Spinal cord (tissue), 10 donors: Measurements from ENCODE around the gene PI16. TPM values are rescaled to one million over a fixed set of nuclear protein-coding genes. Genes with fewer than 3 reads are reported as not detected.

Experiments
- DNase-seq, 6 donors: peaks; one replicate each; pipeline versions ENCODE4 v3.0.0 to v3.0.0-alpha.2; 2013 to 2015; ENCODE audit warnings: low spot score in 6 of 6, low read depth in 4 of 6
- H3K27ac ChIP-seq: one replicate; pipeline ENCODE4 v1.5.1; 2013; ENCODE audit warnings: low read depth, low read length, control low read depth
- H3K27me3 ChIP-seq: one replicate; pipeline ENCODE4 v1.6.1; 2013; ENCODE audit warnings: low read length; ENCODE audit not compliant: control insufficient read depth, insufficient read depth
- H3K36me3 ChIP-seq: one replicate; pipeline ENCODE4 v1.6.1; 2013; ENCODE audit warnings: low read length; ENCODE audit not compliant: control insufficient read depth, insufficient read depth
- H3K4me1 ChIP-seq: one replicate; pipeline ENCODE4 v1.6.1; 2013; ENCODE audit warnings: low read length; ENCODE audit not compliant: control insufficient read depth, insufficient read depth
- H3K4me3 ChIP-seq: one replicate; pipeline ENCODE4 v1.5.1; 2013; ENCODE audit warnings: low read depth, low read length, control low read depth
- H3K9me3 ChIP-seq: one replicate; pipeline ENCODE4 v1.6.1; 2013; ENCODE audit warnings: low read length; ENCODE audit not compliant: control insufficient read depth, insufficient read depth
- WGBS: methylation state at CpG from one replicate; pipeline ENCODE4 v1.1.5; 2013; ENCODE audit warnings: missing lambda C conversion rate; ENCODE audit not compliant: insufficient coverage; 5-methylcytosine and 5-hydroxymethylcytosine counted together
- polyA plus RNA-seq, 2 donors: library from polyadenylated mRNA; unstranded; fragments of 120-200 nt; gene quantifications; one replicate each; pipeline ENCODE4 v1.2.1, GENCODE V29; 2013; ENCODE audit not compliant: insufficient read length in 2 of 2
- total RNA-seq, 2 donors: library from RNA; depleted of rRNA in 1 of 2; stranded (reverse); fragments of 120-200 nt in 1 of 2; fragments of >200 nt in 1 of 2; gene quantifications; one replicate each; pipeline versions ENCODE4 v1.2.3 to v1.2.4, GENCODE V29; 2013 to 2014
- donor health status: healthy.

The PI16 gene
- total and polyA plus RNA-seq, 4 donors = 22.7 to 47.4 (median 29.2) TPM

GRCh38 chr6:36959555-36960250, 5.2 kb downstream of the PI16 start:
- H3K27me3 ChIP-seq = no peaks in the 10 kb centered on the region
- 95% methylated on average over 13 of the region's 17 CpGs for WGBS
- no peak overlapping the region for H3K27ac ChIP-seq
- peaks cover 5% of the 10 kb centered on the region for H3K36me3 ChIP-seq
- peak in 1 of 6 donors; percentile 77 for DNase-seq
- no peak overlapping the region for H3K4me3 ChIP-seq
- peaks cover 40% of the 10 kb centered on the region for H3K4me1 ChIP-seq
- H3K9me3 ChIP-seq = no peaks in the 10 kb centered on the region

GRCh38 chr6:36961441-36962435, 7.2 kb downstream of the PI16 start:
- no peaks in the 10 kb centered on the region for H3K9me3 ChIP-seq
- H3K4me1 ChIP-seq = peaks cover 29% of the 10 kb centered on the region
- 67% methylated on average over 30 of the region's 40 CpGs for WGBS
- no peak for DNase-seq
- no peak overlapping the region for H3K27ac ChIP-seq
- H3K36me3 ChIP-seq = peaks cover 8% of the 10 kb centered on the region
- H3K4me3 ChIP-seq = no peak overlapping the region
- no peaks in the 10 kb centered on the region for H3K27me3 ChIP-seq

- Histone ChIP-seq H3K4me3 (no peak overlapping the region), H3K36me3 (peaks cover 16% of the 10 kb centered on the region), H3K27ac (no peak overlapping the region), H3K9me3 (no peaks in the 10 kb centered on the region), H3K27me3 (no peaks in the 10 kb centered on the region), H3K4me1 (peaks cover 29% of the 10 kb centered on the region)
- WGBS = 35% methylated on average over 11 of the region's 12 CpGs
- peak; percentile 38 to 96 (median 68) for DNase-seq
These were observed 8.3 kb downstream of the PI16 start for GRCh38 chr6:36962874-36963273.

GRCh38 chr6:36963451-36964290, 9.1 kb downstream of the PI16 start:
- peaks cover 24% of the 10 kb centered on the region for H3K36me3 ChIP-seq
- H3K27me3 ChIP-seq = no peaks in the 10 kb centered on the region

GRCh38 chr6:36964349-36964748, 9.8 kb downstream of the PI16 start:
- no CpG with 5 or more reads among the region's 6 CpGs for WGBS
- no peak for DNase-seq
- no peaks in the 10 kb centered on the region for H3K27me3 ChIP-seq
- H3K9me3 ChIP-seq = no peaks in the 10 kb centered on the region
- H3K4me1 ChIP-seq = peaks cover 31% of the 10 kb centered on the region
- no peak overlapping the region for H3K27ac ChIP-seq
- H3K4me3 ChIP-seq = no peak overlapping the region
- H3K36me3 ChIP-seq = peaks cover 31% of the 10 kb centered on the region

More at GRCh38 chr6:36963451-36964290, 9.1 kb downstream of the PI16 start:
- H3K9me3 ChIP-seq = no peaks in the 10 kb centered on the region
- H3K4me1 ChIP-seq = peaks cover 31% of the 10 kb centered on the region
- WGBS = 75% methylated on average over 11 of the region's 11 CpGs
- peak in 2 of 6 donors; percentile 69 to 72 for DNase-seq
- no peak overlapping the region for H3K4me3 ChIP-seq
- H3K27ac ChIP-seq = no peak overlapping the region

DNA sequence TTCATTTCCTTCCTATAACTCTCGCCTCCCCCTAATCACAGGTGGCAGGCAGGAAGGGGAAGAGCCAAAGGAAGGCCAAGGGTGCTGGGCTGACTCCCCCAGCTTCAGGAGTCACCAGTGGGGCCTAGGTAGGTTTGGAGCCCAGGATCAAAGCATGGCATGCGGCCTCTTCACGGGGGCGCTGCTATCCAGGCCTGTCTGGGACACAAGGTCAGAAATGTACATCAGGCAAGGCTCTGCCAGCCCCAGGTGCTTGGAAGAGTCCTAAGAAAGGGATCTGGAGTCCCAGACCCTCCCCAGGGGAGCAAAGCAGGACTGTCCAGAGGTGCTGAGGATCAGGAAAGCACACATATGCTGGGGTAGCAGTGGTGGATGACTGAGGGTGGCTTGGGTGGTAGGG, 10.4 kb downstream of the PI16 start:
- peaks cover 37% of the 10 kb centered on the region for H3K36me3 ChIP-seq
- no peaks in the 10 kb centered on the region for H3K27me3 ChIP-seq
- 76% methylated on average over 4 of the region's 4 CpGs for whole genome bisulfite sequencing
- DNase-seq = no peak
- no peak overlapping the region for H3K27ac ChIP-seq
- no peak overlapping the region for H3K4me3 ChIP-seq
- H3K4me1 ChIP-seq = peaks cover 31% of the 10 kb centered on the region
- no peaks in the 10 kb centered on the region for H3K9me3 ChIP-seq

DNA sequence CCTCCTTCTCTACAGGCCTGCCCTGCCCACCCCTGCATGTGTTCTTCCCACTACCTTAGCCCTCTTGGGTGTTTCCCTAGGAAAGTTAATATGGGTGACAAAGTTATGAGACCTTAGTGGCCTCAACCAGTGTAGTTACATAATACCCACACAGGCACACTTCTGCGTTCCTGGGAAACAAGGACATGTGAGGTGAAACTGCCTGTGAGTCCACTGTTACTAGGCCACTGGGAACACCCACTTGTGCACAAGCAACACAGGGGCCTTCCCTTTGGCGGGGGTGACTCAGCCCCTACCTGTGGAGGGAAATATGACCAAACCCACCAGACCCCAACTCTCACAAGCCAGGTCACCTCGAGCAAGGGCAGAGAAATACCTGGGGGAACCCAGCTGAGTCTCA, 12.8 kb downstream of the PI16 start:
- no peaks in the 10 kb centered on the region for H3K27me3 ChIP-seq

DNA sequence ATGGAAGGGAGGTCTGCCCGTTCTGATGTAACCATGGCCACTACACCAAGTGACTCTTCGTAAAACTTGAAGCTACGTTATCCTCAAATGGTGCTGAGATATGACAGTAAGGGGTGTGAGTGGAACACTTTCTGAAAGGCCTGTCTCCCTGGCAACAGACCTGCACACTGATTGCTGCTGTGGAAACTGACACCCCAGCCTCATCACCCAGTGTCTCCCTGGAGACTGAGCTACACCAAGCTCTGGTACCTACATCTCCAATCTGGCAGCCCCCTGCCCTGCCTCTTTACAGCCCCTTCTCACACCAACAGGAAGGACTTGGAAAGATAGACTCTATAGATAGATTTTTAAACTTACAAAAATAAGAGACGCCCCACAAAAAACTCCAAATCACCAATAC, 13.2 kb downstream of the PI16 start:
- no peaks in the 10 kb centered on the region for H3K27me3 ChIP-seq
- H3K27ac ChIP-seq = no peak overlapping the region
- peaks cover 23% of the 10 kb centered on the region for H3K4me1 ChIP-seq
- no peaks in the 10 kb centered on the region for H3K9me3 ChIP-seq
- no peak overlapping the region for H3K4me3 ChIP-seq
- peaks cover 65% of the 10 kb centered on the region for H3K36me3 ChIP-seq
- DNase-seq = no peak
- 86% methylated on average over 1 of the region's 4 CpGs for WGBS

More for the DNA sequence above, 12.8 kb downstream of the PI16 start:
- no peak overlapping the region for H3K27ac ChIP-seq
- WGBS = no CpG with 5 or more reads among the region's 3 CpGs
- H3K4me3 ChIP-seq = no peak overlapping the region
- peaks cover 61% of the 10 kb centered on the region for H3K36me3 ChIP-seq
- H3K4me1 ChIP-seq = peaks cover 28% of the 10 kb centered on the region
- H3K9me3 ChIP-seq = no peaks in the 10 kb centered on the region
- no peak for DNase-seq
